ENCODE data around the gene SLC8A1.

Gene SLC8A1

DNA sequence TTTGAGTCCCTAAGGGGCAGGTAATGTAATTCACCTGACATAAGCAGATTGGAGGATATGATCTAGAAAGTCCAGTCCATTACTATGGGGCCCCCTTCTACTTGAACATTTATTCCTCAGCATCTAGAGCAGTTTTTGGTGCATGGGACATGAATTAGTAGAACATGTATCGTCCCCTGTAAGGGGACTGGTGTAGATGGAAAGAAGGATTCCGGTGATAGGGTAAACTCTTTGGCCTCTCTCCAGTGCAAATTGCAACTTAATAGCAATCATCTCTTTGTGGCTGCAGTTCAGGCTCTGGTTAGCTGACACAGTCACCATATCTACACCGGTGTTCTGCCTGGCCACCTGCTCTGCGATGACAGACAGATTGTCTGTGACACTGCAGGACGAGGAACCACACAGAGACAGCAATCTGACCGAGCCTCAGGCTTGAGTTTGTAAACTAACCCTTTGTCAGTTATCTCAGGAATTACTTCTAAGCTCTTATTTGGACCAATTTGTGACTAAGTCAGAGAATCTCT, 6.4 kb upstream of the SLC8A1 start:
- no peak for DNase-seq (ENCODE audit: low read depth)

DNA sequence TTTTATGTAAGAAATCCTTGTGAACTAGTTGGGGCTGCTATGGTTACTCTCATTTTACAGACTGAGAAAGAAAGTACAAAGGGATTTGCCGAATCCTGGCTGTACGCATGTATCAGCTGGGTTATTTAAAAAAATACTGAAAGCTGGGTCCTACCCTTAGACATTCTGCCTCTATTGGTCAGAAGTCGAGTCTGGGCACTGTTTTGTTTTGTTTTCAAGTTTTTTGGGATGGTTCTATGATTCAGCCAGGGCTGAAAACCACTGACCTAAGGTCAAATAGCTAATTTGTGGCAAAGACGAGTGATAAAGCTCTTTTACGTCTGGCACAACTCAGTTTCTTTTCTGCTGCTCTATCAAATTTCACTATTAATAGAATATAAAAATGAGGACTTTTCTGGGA, 5.9 kb upstream of the SLC8A1 start:
- DNase-seq (ENCODE audit: low read depth), result no peak

GRCh38 chr2:40457366-40457765, 5.5 kb upstream of the SLC8A1 start:
- DNase-seq (ENCODE audit: low read depth), result no peak

DNA sequence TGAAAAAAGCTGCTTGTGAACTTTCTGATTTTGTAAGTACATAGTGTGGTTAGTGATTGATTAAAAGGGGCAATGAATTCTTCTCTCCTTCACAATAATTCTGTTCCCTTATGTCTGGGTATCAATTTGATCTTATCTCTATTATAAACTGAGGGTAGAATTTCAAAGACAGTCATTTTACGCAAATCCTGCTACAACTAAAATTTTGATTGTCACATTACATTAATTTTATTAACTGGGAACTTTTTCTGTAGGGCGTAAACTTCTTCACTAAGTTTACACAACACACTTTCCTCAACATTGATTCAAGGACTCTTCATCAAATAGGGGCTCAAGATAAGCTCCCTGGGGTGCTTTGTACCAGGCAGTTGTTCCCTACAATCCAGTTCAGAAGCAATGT, 5.0 kb upstream of the SLC8A1 start:
- no peak for DNase-seq (ENCODE audit: low read depth)

- no peak for DNase-seq (ENCODE audit: low read depth)
Observed at GRCh38 chr2:40455661-40456060, 3.8 kb upstream of the SLC8A1 start.

DNA sequence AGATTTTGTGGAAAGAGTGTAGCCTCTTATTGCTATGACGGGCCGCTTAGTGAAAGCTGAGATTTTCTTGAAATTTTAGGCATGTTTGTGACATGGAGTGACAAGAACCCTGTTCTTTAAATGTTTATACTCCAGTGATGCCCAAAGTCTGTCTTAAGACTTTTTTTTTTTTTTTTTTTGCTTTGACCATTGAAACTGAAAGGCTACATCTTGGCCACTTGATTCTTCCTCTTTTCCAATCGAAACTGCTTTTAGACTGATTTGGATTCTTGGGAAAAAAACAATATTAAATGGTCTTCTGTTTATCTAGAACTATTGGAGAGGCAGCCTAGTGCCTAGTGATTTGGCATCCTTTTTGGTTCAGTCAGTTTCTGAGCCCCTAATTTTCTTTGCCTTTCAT, 2.4 kb upstream of the SLC8A1 start:
- DNase-seq (ENCODE audit: low read depth), result no peak

DNA sequence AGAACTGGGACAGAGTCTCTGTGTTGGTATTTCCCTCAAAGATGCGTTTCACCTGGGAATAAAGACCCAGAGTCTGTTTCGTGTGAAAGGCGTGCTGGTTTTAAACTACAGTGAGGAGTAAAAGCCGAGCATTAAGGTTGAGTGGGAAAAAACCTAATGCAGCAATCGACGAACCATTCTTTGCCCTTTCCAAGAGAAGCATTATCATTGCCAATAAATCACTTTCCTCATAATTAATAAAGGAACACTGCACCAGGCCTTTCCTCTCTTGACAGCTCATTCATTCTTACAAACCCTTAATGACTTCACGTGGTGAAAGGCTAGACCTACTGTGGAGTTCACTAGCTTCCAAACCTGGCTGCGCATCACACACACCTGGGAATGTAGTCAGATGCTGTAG, 896 bp upstream of the SLC8A1 start:
- DNase-seq (ENCODE audit: low read depth), result no peak

- DNase-seq (ENCODE audit: low read depth), result no peak
Observed at GRCh38 chr2:40450796-40451430, 977 bp downstream of the SLC8A1 start.

DNA sequence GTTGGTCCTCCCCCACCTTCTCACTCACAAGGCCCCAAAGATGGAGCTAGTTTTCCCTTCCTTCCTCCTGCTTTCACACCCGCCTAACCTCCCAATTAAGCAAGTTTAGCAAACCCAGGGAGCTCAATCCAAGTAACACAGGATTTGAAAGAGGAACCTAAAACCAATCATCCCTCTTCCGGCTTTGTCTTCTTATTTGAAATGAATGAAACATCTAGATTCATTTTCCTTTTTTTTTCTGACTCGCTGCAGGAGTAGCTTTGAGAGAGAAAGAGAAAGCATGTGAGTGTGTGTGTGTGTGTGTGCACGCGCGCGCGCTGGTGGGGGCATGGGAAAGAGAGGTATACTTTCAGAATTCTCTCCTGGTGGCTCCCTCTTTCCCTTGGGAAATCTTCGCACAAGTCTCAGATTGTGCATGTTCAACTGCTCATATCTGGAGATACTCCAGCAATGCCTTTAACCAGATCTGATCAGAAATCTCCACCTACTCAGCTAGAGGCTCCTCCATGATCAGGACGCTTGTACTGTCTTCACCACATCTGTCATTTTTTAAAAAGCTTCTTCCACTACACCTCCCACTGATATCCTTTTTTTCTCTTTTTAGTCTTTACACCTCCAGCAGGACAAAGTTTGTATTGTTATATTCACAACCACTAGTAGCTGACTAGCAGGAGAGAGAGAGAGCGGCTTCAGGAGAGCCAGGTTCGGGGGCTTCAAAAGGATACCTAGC, 1.7 kb downstream of the SLC8A1 start:
- no peak for DNase-seq (ENCODE audit: low read depth)

DNA sequence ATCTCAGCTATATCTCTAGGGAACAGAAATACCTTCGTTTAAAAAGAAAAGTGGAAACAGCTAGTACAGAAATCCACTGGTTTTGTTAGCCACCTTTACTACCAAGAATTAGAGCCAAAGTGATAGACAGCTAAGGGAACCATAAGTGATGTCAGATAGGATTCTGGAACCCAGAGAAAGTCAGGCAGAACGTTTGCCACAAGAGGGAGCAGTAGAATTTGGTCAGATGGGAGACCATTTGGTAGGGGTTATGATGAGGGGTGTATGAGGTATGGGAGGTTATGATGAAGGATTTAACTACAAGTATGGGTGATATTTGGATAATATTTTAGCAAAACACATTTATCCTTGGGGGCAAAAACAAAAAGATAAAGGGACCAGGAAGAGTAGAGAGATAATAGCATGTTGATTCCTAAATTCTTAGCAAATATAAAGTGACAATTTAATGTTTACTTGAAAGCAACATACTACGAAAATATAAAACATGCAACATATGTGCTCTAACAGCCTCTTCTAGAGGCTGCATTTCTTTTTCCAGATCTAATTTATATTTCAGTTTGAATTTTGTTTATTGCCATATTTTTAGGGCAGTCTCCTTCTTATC, 3.3 kb downstream of the SLC8A1 start:
- no peak for DNase-seq (ENCODE audit: low read depth)

DNA sequence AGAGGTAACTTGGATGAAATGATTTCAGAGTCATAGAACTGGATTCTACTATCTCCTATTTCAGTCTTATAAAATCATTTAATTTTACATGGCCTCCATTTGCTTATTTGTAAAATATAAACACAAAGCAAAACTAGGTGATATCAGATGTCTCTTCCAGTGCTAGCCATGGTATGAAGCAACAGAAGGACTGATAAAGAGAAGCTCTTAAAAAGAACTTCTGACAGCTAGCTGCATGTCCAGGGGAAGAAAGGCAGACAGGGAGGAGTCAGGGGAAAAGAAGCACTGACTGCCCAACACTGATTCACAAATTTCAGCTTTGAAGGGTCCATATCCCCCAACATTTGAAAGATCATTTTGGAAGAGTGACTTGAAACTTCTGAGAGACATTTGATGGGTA, 6.4 kb downstream of the SLC8A1 start:
- DNase-seq (ENCODE audit: low read depth), result no peak

DNA sequence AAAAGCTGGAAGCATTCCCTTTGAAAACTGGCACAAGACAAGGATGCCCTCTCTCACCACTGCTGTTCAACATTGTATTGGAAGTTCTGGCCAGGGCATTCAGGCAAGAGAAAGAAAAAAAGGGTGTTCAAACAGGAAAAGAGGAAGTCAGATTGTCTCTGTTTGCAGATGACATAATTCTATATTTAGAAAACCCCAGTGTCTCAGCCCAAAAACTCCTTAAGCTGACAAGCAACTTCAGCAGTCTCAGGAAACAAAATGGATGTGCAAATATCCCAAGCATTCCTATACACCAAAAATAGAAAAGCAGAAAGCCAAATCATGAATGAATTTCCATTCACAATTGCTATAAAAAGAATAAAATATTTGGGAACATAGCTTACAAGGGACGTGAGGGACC, 11.1 kb downstream of the SLC8A1 start:
- no peak for DNase-seq (ENCODE audit: low read depth)

GRCh38 chr2:40439473-40439872, 12.4 kb downstream of the SLC8A1 start:
- DNase-seq (ENCODE audit: low read depth), result no peak

DNA sequence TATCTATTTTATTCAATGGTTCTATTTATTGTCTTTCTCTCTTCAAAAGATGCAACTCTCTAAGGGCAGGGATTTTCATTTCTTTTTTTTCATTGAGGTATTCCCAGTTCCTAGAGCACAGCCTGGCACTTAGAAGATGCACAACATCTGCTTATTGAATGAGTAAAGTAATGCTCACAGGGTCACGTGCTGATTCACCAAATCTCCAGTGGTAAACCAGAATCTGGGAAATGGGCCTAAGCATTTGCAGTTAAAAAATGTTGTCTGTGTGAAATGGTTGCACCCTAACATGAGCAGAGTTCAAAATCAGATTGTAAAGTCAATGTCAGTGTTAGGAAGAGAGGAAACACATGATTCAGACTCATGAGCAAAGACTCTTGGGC, 15.8 kb downstream of the SLC8A1 start:
- DNase-seq (ENCODE audit: low read depth), result no peak

DNA sequence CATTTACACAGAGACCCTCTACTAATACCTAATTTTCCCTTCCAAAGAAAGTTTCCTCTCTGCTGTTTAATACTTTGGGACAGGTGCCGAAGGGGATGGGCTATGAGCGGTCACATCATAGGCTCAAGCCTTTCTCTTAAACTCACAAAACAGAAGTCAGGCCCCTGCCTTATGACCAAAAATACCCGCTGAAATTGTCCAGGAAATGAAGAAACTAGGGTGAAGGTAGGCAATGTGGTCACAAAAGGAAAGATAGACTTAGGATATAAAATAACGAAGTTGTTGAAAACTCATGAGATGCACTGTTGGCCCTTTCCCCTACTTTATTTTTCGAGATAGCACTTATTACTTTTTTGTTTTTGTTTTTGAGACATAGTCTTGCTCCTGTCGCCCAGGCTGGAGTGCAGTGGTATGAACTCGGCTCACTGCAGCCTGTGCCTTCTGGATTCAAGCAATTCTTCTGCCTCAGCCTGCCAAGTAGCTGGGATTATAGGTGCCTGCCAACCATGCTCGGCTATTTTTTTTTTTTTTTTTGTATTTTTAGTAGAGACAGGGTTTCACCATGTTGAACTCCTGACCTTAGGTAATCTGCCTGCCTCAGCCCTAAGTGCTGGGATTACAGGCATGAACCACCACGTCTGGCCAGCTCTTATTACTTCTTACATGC, 16.3 kb downstream of the SLC8A1 start:
- no peak for DNase-seq (ENCODE audit: low read depth)

- no peak for DNase-seq (ENCODE audit: low read depth)
Observed at GRCh38 chr2:40434731-40435271, 17.1 kb downstream of the SLC8A1 start.

GRCh38 chr2:40433736-40434135, 18.2 kb downstream of the SLC8A1 start:
- DNase-seq (ENCODE audit: low read depth), result no peak

- no peak for DNase-seq (ENCODE audit: low read depth)
Observed at GRCh38 chr2:40432921-40433483, 18.9 kb downstream of the SLC8A1 start.

DNA sequence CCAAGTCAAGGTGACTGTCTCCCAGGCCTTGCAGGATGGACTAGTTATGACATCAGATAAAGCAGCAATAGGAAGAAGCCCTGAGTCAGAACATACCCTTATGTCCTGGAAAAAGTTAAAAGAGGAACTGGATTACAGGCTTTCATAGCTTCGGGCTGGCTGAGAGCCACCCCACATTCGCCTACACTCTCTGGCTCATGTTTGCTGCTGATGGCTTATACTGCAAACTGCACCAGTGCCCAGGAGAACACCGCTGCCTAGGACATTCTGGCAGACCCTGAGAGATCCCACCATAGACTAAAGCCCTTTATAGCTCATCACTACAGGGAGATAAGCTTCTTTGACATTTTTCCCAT, 20.3 kb downstream of the SLC8A1 start:
- no peak for DNase-seq (ENCODE audit: low read depth)

DNA sequence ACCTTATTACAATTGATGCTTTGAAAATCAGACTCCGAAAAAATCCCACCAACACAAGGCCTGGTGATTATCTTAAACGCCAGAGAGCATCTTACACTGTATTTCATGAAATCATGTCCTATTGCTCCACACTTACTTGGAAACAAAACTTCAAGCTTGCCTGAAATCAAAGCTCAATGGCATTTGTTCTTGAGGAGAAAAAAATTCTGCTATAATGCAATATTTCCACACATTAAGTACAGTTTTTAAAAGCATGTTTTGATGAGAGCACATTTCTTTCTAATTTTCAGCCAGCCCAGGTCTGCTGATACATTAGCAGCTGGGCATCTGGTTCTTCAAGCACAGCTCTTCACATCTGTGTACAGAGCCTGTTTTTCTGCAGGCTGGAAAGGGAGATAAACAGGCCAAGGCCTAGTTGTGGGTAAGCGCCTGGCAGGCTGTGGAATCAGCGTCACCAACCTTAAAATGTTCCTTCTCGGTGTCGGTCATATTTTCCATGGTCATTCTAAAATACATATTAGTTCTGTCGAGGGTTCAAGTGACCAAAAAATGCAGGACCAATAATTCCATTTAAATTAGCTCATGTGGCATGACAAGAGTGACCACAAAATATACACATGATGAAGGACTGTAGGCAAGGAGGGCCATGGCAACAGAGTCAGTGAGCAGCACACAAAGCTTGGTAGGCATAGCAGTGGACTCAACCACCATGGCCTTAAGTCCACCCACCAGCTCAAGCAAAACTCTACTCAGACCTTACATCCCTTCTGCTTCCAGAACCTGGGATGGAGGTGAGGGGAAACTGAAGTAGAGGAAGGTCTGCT, 20.9 kb downstream of the SLC8A1 start:
- DNase-seq (ENCODE audit: low read depth), result no peak

DNA sequence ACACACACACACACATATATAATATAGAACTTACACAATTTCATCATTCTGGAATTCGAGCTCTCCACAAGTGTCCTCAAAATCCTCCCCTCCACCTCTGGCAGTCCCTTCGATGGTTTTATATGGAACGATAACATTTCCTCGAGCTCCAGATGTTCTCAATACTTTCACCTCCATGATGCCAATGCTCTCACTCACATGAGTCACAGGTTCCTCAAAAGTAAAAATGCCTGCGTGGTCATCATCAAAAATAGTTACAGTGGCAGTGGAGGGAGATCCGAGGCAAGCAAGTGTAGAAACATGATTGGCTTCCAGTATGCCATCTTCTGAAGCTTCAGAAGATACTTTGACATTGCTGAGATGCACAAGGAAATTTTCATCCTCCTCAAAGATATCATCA, 23.5 kb downstream of the SLC8A1 start:
- no peak for DNase-seq (ENCODE audit: low read depth)
